Thoracic aorta (tissue), 2 donors: ENCODE data around the gene GNAS. TPM values are rescaled to one million over a fixed set of nuclear protein-coding genes. Genes with fewer than 3 reads are reported as not detected.
A peak's percentile ranks its signal among the peaks of the same experiment; 100 is the strongest.

Source experiments
- ATAC-seq: fragments of 150-250 bp; one replicate; pipeline ENCODE4 v1.8.0; 2017; ENCODE audit warnings: low read depth; ENCODE audit not compliant: insufficient number of reproducible peaks, low FRiP score
- DNase-seq: peaks from one replicate; pipeline ENCODE4 v3.0.0-alpha.2; 2020; ENCODE audit warnings: low spot score
- H3K27ac ChIP-seq, 2 donors: fragments of 200-600 bp; sonication (generic); 1 replicate in 1 of 2; 2 replicates in 1 of 2; pipeline ENCODE4 v1.5.1; 2016; ENCODE audit warnings: mild to moderate bottlenecking in 2 of 2, moderate library complexity in 2 of 2
- H3K27me3 ChIP-seq: fragments of 200-600 bp; sonication (generic); replicated peaks from 2 replicates; pipeline ENCODE4 v1.6.0; 2016; ENCODE audit warnings: mild to moderate bottlenecking; ENCODE audit not compliant: insufficient read depth
- H3K36me3 ChIP-seq: fragments of 200-600 bp; sonication (generic); one replicate; pipeline ENCODE4 v1.5.1; 2016
- H3K4me1 ChIP-seq, 2 donors: fragments of 200-600 bp; sonication (generic); 1 replicate in 1 of 2; 2 replicates in 1 of 2; pipeline versions ENCODE4 v1.5.1 to v1.6.0; 2016; ENCODE audit warnings: low read depth in 2 of 2, mild to moderate bottlenecking in 1 of 2; ENCODE audit not compliant: control insufficient read depth in 1 of 2
- H3K4me3 ChIP-seq: fragments of 200-600 bp; sonication (generic); 2 replicates; pipeline ENCODE4 v1.5.1; 2016; ENCODE audit warnings: mild to moderate bottlenecking
- H3K9me3 ChIP-seq: fragments of 200-600 bp; sonication (generic); 2 replicates; pipeline ENCODE4 v1.5.1; 2016
- CTCF ChIP-seq: fragments of 200-600 bp; sonication (generic); IDR thresholded peaks from one replicate; pipeline ENCODE4 v1.5.1; 2019; ENCODE audit warnings: antibody characterized with exemption
- total RNA-seq, 2 donors: library from RNA; depleted of rRNA; stranded (reverse); fragments of >200 nt; gene quantifications; one replicate each; pipeline versions ENCODE4 v1.1.0 to v1.2.3, GENCODE V29; 2016

GNAS gene
- total RNA-seq, 2 donors from 2014 or later: 742 to 943 TPM

GRCh38 chr20:58847463-58847862 lies 5.1 kb upstream of the GNAS start:
- no peak overlapping the region for H3K27ac ChIP-seq
- H3K4me1 ChIP-seq: no peaks in the 10 kb centered on the region
- ATAC-seq (no peak), DNase-seq (no peak)
- H3K27me3 ChIP-seq: no peaks in the 10 kb centered on the region
- no peak overlapping the region for H3K4me3 ChIP-seq
- H3K36me3 ChIP-seq: no peaks in the 10 kb centered on the region
- TF ChIP-seq CTCF: no peak
- no peaks in the 10 kb centered on the region for H3K9me3 ChIP-seq

DNA sequence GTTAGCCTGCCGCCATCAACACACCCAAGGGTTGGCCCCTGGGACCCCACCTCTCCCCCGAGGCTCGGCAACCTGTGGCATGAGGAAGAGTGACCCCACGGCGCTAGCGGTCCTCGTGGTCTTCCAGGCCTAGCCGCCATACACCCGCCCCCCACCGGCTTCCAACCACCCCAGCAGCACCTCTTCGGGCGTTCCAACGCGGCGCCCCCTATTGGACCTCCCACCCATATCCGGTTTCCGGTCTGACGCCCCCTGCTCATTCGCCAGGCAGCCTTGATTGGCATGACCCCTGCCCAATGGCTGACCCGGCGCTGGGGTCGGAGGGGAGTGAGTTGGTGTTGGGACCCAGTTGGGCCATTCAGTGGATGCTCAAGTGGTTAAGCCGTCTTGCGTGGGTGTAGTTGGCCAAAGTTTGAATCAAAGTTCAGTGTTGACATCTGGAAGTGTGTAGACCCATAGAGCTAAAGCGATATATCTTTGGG lies 1.8 kb upstream of the GNAS start, which contains the start of gene GNAS-AS1:
Gene GNAS-AS1, minus strand, starts transcription at position 210 of the 482 bp plus-strand sequence.
- DNase-seq (no peak), ATAC-seq (no peak)
- H3K9me3 ChIP-seq: no peaks in the 10 kb centered on the region
- H3K4me1 ChIP-seq: peaks cover 3 to 16% of the 10 kb centered on the region in 2 donors
- H3K27ac ChIP-seq: no peak within 1 kb of the TSS
- no peaks in the 10 kb centered on the region for H3K36me3 ChIP-seq
- peaks cover 6% of the 10 kb centered on the region for H3K27me3 ChIP-seq
- TF ChIP-seq CTCF: no peak
- peak within 1 kb of the TSS; percentile 60 for H3K4me3 ChIP-seq

DNA sequence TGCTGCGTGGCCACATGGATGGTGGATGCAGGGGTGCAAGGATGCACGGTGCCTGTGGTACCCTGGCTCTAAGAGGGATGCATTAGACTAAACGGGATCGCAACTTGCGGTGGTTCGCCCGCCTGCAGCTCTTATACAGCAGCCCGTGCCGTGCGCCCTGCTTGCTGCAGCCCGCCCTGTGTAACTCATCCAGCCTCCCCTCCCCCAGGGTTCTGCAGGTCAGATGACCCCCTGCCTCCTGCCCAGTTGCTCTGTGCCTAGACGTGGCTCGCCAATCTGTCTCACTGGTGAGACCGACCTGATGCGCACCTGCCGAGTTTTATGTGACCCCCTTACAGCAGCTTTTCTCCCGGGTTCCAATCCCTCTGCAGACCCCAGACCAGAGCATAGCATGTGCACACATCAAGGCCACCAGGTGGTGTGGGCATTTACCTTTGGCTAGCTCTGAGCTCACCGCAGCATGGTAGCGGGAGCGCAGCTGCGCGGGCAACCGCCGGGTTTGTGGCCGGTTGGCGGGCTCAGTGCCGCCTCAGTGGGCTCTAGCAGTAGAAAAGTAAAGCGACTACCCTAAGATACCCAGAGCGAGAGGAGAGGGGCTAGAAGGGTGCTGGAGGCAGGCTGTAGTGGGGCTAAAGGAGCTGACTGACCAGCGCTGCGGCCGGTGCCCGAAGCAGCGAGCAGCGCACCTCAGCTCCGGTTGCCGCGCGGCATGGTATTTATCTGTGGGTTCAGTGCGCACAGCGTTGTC lies 1.1 kb upstream of the GNAS start:
- TF ChIP-seq CTCF: no peak
- H3K4me1 ChIP-seq: peaks cover 5 to 21% of the 10 kb centered on the region in 2 donors
- peaks cover 6% of the 10 kb centered on the region for H3K27me3 ChIP-seq
- no peaks in the 10 kb centered on the region for H3K9me3 ChIP-seq
- H3K4me3 ChIP-seq: peak overlapping the region; percentile 60
- DNase-seq (no peak), ATAC-seq (no peak)
- H3K27ac ChIP-seq: no peak overlapping the region
- H3K36me3 ChIP-seq: no peaks in the 10 kb centered on the region

- peaks cover 5 to 21% of the 10 kb centered on the region in 2 donors for H3K4me1 ChIP-seq
- no peaks in the 10 kb centered on the region for H3K9me3 ChIP-seq
- no peak for TF ChIP-seq CTCF
- DNase-seq (no peak), ATAC-seq (no peak)
- H3K27ac ChIP-seq: no peak overlapping the region
- H3K4me3 ChIP-seq: peak overlapping the region; percentile 60
- no peaks in the 10 kb centered on the region for H3K36me3 ChIP-seq
- peaks cover 6% of the 10 kb centered on the region for H3K27me3 ChIP-seq
Measured at GRCh38 chr20:58851969-58852458, 502 bp upstream of the GNAS start.

- Histone ChIP-seq H3K27ac (no peak overlapping the region), H3K4me3 (no peak overlapping the region), H3K4me1 (peaks cover 5 to 21% of the 10 kb centered on the region in 2 donors), H3K36me3 (no peaks in the 10 kb centered on the region), H3K9me3 (no peaks in the 10 kb centered on the region), H3K27me3 (peaks cover 6% of the 10 kb centered on the region)
- ATAC-seq (no peak), DNase-seq (no peak)
- no peak for TF ChIP-seq CTCF
Measured at GRCh38 chr20:58853466-58853865, 950 bp downstream of the GNAS start.
